ENCODE results near the gene PPIL1.

PPIL1 gene

DNA sequence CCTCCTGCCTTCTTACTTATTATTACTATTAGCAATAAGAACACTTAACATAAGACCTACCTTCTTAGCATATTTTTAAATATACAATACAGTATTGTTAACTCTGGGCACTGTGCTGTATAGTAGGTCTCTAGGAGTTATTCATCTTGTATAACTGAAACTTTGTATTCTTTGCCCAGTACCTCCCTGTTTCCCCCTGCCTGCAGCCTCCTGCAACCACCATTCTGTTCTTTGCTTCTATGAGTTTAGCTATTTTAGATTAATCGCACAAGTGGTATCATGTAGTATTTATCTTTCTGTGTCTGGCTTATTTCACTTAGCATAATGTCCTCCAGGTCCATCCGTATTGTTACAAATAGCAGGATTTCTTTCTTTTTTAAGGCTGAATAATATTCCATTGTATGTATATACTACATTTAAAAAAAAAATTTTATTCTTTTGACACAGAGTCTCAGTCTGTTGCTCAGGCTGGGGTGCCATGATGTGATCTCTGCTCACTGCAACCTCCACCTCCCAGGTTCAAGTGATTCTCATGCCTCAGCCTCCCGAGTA lies 15.6 kb upstream of the PPIL1 start:
- no peak overlapping the region for H3K4me3 ChIP-seq (ENCODE audit: low read depth, low read length)
- DNase-seq (ENCODE audit: low read depth) = no peak

DNA sequence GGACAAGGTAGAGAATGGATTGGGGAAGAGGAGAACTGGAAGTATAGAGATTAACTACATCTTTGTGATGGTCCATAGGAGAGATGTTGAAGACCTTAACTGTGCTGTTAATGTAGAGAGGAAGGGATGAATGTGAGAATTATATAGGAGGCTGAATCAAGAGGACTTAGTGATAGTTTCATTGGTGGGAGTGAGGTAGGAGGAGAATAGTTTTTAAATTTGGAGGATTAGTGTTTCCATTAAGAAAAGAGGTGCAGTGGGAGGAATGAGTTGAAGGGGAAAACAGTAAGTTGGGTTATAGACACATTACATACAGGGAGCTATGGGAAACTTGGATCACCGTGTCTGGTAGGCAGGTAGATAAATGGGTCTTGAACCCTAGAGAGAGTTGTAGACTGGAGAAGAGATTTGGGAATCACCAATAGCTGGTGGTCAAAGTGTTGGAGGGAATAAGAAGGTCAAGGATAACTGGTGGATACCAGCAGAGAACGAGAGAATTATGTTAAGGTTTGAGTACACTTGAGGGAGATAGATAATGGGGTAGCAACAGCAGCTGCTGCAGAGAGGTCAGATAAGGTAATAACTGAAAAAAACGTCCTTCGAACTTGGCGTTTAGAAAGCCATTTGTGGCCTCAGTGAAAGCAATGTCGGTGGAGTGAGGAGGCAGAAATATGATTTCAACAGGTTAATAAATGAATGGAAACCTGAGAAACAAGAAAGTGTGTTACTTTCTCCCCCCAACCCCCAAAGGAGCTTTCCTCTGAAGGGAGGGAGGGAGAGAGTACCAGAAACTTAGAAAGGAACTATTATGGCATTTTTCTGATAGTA lies 14.3 kb upstream of the PPIL1 start:
- DNase-seq (ENCODE audit: low read depth) = no peak

DNA sequence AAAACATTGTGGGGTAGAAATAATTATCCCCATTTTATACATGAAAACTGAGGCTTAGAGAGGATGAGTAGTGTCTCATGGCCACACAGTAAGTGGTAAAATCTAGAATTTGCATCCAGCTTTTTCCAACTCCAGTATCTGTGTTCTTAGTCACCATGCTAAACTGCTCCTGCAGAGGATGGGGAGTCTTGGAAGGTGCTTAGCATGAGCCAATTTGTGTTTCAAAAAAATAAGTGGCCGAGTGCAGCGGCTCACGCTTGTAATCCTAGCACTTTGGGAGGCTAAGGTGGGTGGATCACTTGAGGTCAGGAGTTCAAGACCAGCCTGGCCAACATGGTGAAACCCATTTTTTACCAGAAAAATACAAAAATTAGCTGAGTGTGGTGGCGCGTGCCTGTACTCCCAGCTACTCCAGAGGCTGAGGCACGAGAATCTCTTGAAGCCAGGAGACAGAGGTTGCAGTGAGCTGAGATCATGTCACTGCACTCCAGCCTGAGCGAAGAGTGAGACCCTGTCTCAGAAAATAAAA lies 13.6 kb upstream of the PPIL1 start:
- H3K4me3 ChIP-seq (ENCODE audit: low read depth, low read length) = no peak overlapping the region
- DNase-seq (ENCODE audit: low read depth) = no peak

More for the DNA sequence above, 14.3 kb upstream of the PPIL1 start:
- no peak overlapping the region for H3K4me3 ChIP-seq (ENCODE audit: low read depth, low read length)

DNA sequence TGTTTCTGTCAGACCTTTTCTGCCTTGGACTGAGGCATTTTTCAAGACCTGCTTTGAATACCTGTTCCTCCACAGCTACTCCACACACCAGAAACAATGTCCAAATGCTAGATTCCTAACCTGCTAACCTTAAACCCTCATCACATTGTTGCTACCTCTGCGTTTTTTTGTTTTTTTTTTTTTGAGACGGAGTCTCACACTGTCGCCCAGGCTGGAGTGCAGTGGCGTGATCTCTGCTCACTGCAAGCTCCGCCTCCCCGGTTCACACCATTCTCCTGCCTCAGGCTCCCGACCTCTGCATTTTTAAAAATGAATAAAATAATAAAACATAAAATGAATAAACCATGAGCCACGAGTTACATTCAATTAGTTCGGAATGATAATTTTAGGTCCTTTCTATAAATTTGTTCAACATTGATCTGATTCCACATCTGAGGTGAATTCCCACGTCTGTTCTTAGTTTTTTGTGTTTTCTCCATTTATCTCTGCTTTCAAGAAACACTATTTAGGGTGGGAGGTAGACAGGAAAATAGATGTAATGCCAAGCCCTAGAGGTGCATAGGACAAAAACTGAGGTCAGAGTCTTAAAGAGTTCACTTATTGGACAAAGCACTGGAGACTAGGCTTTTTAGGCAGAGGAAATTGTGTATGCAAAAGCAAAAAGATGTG lies 12.5 kb upstream of the PPIL1 start:
- no peak for DNase-seq (ENCODE audit: low read depth)
- H3K4me3 ChIP-seq (ENCODE audit: low read depth, low read length) = peak overlapping the region; percentile 76

DNA sequence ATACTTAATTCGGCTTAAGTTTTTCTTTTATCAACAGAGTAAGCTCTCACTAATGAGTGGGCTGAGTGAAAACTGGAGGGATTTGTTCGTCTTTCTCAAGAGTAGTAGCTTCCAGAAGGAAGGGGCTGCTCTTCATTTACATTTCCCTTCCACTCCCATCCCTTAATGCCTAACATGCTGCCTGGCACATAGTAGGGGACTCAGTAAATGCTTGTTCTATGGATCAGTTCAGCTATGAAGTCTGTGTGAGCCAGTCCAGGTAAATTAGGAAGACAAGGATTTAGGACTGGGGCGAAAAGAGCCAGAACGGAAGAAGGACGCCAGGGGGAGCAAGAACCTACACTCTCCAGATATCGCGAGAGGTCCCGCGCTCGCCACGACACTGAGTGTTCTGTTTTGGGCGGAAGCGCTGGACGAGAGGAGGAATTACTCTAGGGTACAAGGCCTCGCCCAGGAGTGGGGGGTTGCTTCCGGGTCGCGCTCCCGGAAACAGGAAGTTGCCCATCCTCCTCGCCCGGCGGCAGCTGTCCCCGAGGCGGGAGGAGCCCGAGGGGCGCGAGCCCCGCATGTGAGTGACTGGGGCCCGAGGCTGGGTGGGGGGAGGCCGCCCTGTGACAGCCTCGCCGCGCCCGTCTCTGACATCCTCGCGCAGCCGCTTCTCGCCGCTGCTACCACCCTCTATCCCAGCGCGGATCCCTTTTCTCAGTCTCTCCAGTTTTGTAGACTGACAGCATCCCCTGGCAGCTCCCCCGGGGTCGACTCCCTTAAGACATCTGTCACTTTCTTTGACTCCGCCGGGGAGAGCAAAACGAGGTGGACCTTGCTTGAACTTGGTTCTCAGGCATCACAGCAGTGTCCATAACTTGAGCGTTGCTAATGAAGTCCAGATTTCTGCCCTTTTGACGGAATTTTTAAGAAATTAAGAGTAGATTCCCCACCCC lies 11.1 kb upstream of the PPIL1 start, which contains the start of gene C6orf89:
TSS of gene C6orf89 (plus strand) at position 492 of the 941 bp plus-strand sequence. CDS start 13,493 bp downstream, outside the sequence.
- H3K4me3 ChIP-seq (ENCODE audit: low read depth, low read length) = peak within 1 kb of the TSS; percentile 76
- peak; percentile 91 for DNase-seq (ENCODE audit: low read depth)

DNA sequence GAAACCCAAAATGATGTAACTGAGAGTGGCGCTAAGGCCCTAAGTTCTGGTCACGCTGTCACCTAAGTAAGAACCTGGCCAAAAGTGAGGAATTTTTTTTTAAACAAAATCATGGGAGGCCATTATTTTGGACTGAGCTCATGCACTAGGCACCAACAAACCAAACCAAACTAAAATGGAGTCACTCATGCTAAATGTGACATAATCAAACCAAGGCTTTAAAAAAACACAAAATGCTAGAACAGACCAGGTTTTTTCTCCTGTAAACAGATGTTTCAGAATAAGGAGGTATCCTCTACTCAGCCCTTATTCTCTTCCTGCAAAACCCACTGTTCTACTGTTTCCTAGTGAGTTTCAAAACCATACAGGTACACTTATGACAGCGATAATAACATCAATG lies 10.0 kb upstream of the PPIL1 start:
- DNase-seq (ENCODE audit: low read depth) = no peak

DNA sequence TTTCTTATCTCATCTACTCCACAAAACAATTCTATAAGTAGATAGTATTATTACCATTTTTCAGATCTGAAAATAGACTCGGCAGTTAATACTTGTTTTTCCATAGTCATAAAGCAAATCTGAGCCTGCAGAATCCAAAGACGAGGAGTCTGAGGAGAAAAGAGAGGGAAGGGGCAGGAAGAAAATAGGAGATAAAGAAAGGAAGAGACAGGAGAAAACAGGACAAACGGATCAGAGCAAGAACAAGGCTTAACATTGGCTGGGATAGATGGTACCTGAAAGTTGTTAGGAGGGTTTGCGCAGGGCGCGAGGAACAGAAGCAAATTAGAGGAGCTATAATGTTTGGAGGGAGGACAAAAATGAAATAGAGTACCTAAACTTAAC lies 639 bp upstream of the PPIL1 start:
- DNase-seq (ENCODE audit: low read depth) = no peak
- peak overlapping the region; percentile 89 for H3K4me3 ChIP-seq (ENCODE audit: low read depth, low read length)

More for the DNA sequence above, 10.0 kb upstream of the PPIL1 start:
- H3K4me3 ChIP-seq (ENCODE audit: low read depth, low read length) = no peak overlapping the region

DNA sequence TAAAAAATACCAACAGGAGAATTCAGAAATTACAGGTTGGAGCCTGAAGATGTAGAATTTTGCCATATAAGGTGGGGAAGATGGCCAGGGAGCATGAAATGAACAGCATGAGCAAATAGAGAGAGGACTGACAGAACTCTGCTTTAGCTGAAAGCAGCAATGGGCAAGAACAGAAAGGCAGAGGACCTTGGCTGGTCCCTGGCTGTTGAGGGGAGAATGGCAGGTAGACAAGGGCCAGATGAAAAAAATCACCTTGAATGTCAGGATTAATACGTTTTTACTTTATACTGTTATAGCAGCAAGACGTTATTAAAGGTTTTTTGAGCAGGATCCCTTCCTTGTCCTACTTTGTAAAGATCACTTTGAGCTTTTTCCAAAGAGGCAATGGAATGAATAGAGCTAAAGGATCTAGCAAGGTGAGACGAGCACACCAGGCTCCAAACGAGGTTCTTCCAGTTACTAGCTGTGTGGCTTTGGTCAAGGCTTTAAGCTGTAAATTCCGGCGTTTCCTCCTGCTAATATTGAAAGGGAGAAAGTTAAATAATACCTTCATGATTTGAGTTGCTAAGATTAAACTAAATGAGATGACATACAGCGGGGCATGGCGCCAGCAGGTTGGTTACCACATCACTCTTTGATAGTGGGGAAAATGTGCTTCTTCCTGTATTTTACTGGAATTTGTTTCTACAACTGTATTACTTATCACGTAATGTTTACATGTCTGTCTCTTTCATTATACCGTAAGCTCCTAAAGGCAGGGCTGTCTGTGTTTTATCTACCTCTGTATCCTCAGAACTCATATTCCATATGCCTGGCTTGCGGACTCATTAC lies 776 bp downstream of the PPIL1 start:
- peak overlapping the region; percentile 89 for H3K4me3 ChIP-seq (ENCODE audit: low read depth, low read length)
- DNase-seq (ENCODE audit: low read depth) = no peak

DNA sequence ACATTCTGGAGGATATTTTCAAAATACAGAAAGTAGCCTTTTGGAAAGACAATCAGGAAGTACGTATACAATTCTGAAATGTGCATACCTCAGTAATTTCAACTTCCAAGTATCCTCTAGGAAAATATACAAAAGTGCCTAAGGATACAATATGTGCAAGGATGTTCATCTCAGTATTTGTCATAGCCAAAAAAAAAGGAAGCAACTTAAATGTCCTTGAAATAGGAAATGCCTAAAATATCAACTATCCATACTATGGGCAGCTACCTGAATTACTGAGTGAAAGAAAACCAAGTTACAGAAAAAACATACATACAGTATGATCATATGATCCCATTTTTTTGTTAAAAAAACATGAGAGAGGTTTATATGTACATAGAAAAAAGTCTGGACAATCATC lies 1.5 kb downstream of the PPIL1 start:
- H3K4me3 ChIP-seq (ENCODE audit: low read depth, low read length) = no peak overlapping the region
- no peak for DNase-seq (ENCODE audit: low read depth)

DNA sequence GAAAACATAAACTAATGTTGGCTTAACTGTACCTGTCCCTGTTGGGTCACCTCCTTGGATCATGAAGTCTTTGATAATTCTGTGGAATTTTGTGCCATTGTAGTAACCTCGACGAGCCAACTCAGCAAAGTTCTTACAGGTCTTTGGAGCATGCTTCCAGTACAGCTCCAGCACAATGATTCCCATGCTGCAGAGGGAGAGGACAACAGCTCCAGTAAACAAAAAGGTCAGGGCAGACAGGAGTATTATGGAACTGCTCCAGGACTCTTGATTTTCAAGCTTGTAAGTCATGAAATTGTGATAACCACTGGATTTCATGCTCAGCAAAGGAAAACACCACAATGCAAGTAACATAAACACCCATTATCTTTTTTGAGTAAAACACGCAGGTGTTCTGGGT lies 2.9 kb downstream of the PPIL1 start:
- no peak overlapping the region for H3K4me3 ChIP-seq (ENCODE audit: low read depth, low read length)
- DNase-seq (ENCODE audit: low read depth) = no peak

DNA sequence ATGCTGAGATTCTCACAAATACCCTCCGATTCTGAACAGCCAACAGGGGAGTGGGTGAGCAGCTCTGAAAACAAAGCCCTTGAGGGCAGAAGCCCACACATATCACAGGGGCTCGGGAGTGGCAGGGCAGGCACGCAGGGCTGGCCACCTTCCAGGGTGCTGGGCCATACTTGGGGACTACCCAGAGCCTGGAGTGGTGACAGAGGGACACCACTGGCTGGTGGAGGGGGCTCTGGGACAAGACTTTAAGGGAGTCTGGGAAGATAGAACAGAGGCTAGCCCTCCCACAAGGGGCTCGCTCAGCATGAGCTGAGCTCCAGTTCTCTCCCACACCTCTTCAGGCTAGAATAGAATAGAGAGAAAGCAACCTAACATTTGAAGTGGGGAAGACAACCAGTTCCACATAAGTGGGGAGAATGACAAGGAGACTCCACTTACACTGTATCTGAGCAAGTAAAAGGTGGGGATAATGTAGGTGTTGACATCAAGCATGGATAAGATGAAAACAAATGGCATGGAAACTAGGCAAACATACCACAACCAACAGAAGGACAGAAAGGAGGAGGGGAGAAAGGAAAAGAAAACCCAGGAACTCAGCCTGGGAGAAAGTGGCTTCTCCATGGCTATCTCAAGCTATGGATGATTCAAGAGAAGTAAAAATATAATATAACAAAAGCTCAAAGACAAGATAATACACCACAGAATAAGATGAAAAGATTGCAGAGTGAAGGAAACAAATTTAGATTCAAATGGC lies 7.0 kb downstream of the PPIL1 start:
- no peak for DNase-seq (ENCODE audit: low read depth)
- H3K4me3 ChIP-seq (ENCODE audit: low read depth, low read length) = no peak overlapping the region

DNA sequence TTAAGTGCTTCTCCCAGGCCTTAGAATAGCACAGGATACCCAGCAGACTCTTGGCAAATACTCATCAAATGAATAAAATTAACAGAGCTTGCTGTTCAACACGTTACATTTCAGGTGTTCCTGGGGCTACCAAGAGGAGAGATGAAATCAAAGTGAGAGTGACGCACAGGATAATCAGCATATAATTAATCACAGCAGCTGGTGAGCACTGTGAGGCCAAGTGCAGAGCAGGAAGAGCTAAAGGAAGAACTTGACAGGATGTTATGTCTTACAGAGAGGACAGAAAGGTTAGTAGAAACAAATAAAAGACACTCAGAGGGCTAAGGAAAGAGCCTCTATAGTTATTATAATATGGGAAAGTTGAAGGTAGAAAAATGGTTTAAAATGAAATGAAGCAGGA lies 8.8 kb downstream of the PPIL1 start:
- no peak for DNase-seq (ENCODE audit: low read depth)
- no peak overlapping the region for H3K4me3 ChIP-seq (ENCODE audit: low read depth, low read length)

DNA sequence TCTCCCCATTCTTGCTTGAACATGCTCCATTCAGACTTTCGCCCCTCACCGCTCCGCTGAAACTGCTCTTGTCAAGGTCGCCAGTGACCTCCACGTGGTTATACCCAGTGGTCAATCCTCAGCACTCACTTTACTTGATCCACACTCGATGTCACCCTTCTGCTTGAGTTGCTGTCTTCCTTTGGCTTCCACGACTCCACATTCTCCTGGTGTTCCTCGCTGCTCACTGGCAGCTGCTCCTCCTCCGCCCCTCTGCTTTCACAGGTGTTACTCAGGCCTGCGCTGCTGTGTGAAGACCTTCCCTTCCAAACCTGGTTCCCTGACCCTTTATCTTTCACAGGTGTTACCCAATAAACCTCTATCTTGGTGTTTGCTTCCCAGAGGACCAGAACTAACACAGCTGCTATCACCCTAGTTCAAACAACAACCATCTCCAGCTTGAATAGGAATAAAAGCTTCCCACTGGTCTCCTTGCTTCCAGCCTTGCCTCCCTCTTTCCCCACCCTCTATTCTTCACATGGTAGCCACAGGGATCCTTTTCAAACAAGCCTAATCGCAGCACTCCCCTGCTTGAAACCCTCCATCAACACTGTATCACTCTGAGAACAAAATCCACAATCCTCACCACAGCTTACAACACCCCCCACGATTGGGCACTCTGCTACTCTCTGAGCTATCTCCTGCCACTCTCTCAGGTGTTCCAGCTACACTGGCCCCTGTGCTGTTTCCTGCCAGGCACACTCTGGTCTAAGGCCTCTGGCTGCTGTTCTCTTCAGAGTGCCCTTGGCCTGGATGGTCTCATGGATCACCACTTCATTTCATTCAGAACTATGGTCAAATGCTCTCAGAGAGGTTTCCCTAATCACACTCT lies 10.7 kb downstream of the PPIL1 start:
- DNase-seq (ENCODE audit: low read depth) = no peak
- no peak overlapping the region for H3K4me3 ChIP-seq (ENCODE audit: low read depth, low read length)

DNA sequence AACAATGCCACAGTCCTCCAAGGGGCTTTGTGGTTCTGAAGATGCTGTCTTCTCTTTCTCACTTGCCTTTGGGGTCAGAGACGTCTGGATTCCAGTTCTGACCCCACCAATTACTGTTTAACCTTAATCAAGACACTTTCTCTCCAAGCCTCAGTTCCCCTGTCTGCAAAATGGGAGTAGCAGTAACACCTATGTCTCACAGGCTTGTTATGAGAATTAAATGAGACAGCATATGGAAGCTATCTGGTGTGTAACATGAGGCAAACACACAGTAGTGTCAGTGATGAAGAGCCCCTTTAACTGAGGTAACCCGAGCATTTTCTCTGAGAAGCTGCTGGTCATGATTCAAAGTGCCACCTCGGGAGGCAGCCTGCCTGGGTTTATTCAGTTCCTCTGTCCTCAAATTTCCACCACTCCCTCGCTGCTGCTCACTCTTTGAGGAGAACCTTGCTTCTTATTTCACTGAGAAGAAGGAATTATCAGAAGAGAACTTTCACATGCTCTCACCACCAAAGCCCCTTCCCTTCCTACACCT lies 11.7 kb downstream of the PPIL1 start:
- H3K4me3 ChIP-seq (ENCODE audit: low read depth, low read length) = no peak overlapping the region
- no peak for DNase-seq (ENCODE audit: low read depth)

DNA sequence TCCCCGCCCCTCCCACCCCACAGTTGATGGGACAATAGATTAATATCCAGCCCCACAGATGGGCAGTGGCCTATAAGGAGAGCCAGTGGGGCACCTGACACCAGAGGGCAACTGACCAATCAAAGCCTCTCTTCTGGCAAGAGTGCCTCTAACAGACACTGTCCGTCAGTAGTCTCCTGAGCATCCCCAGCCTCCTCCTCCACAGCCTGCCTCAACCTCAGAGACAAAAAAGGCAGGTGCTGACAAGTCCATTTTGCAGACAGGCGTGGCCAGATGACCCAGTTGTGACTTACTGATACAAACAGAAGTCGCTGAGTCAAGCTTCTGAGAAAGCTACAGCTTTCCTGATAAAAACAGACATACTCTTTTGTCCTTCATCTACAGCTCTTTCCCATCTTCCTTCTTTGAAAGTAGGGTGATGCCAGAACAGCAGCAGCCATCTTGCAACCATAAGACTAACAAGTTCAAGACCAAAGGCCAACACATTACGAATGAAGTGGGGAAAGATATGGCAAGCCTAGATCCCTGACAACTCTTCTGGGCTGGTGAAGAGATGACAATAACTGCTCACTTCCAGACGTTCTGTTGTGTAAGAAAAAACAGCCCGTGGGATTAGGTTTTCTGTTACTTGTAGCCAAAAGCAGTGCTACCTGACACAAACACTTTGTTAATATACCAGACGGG lies 12.3 kb downstream of the PPIL1 start:
- DNase-seq (ENCODE audit: low read depth) = no peak
- no peak overlapping the region for H3K4me3 ChIP-seq (ENCODE audit: low read depth, low read length)

DNA sequence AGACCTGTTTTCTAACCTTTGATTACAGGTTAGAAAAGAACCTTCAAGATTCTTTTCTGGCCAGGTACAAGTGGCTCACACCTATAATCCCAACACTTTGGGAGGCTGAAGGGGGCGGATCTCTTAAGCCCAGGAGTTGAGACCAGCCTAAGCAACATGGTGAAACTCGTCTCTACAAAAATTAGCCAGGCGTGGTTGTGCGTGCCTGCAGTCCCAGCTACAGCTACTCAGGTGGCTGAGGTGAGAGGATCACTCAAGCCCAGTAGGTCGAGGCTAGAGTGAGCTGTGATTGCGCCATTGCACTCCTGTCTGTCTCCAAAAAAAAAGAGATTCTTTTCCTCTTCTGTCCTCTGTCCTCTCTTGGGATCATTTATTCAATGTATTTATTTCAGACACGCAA lies 14.5 kb downstream of the PPIL1 start:
- H3K4me3 ChIP-seq (ENCODE audit: low read depth, low read length) = no peak overlapping the region
- DNase-seq (ENCODE audit: low read depth) = no peak
